Nephron (organoid): ENCODE data around the gene ALKAL2.

Source experiments
- H3K27ac Mint-ChIP-seq, 3 experiments: 2 replicates each; pipeline ENCODE4 v1.8.0; 2020; ENCODE audit warnings: mixed read lengths in 3 of 3, mild to moderate bottlenecking in 2 of 3, moderate library complexity in 1 of 3
- H3K27me3 Mint-ChIP-seq: 2 replicates; pipeline ENCODE4 v1.8.0; 2021; ENCODE audit warnings: low read depth, mild to moderate bottlenecking, moderate library complexity, mixed read lengths
- H3K36me3 Mint-ChIP-seq: 2 replicates; pipeline ENCODE4 v1.8.0; 2020; ENCODE audit warnings: low read depth, mixed read lengths
- H3K4me1 Mint-ChIP-seq: 2 replicates; pipeline ENCODE4 v1.8.0; 2020; ENCODE audit warnings: mixed read lengths
- H3K4me3 Mint-ChIP-seq, 3 experiments: 2 replicates each; pipeline ENCODE4 v1.8.0; 2020; ENCODE audit warnings: mild to moderate bottlenecking in 3 of 3, mixed read lengths in 3 of 3, moderate library complexity in 2 of 3
- H3K9me3 Mint-ChIP-seq: 2 replicates; pipeline ENCODE4 v1.8.0; 2020; ENCODE audit warnings: mixed read lengths
- TF ChIP-seq, protein P1 (sequence below), 3 experiments: fragments of 200-600 bp; sonication (generic); IDR thresholded peaks; one replicate each; pipeline ENCODE4 v1.5.0; 2021; ENCODE audit warnings: antibody characterized with exemption in 3 of 3; ENCODE audit not compliant: unreplicated experiment in 3 of 3

The ALKAL2 gene

GRCh38 chr2:264493-265468 is 23.1 kb downstream of the ALKAL2 start, which contains the start of gene ACP1:
Gene ACP1 (plus strand): TSS chr2:264947. CDS start chr2:264965, 18 bp downstream.
- TF ChIP-seq, protein P1, sequence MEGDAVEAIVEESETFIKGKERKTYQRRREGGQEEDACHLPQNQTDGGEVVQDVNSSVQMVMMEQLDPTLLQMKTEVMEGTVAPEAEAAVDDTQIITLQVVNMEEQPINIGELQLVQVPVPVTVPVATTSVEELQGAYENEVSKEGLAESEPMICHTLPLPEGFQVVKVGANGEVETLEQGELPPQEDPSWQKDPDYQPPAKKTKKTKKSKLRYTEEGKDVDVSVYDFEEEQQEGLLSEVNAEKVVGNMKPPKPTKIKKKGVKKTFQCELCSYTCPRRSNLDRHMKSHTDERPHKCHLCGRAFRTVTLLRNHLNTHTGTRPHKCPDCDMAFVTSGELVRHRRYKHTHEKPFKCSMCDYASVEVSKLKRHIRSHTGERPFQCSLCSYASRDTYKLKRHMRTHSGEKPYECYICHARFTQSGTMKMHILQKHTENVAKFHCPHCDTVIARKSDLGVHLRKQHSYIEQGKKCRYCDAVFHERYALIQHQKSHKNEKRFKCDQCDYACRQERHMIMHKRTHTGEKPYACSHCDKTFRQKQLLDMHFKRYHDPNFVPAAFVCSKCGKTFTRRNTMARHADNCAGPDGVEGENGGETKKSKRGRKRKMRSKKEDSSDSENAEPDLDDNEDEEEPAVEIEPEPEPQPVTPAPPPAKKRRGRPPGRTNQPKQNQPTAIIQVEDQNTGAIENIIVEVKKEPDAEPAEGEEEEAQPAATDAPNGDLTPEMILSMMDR (IDR thresholded peaks at IDR 0.05; ENCODE audit: unreplicated experiment in 3 of 3), result no peak
- peaks cover 35% of the 10 kb centered on the region for H3K36me3 Mint-ChIP-seq
- peak within 1 kb of the TSS; percentile 91 to 95 (median 91) for H3K27ac Mint-ChIP-seq
- peak within 1 kb of the TSS; percentile 94 to 97 (median 95) for H3K4me3 Mint-ChIP-seq
- peaks cover 43% of the 10 kb centered on the region for H3K4me1 Mint-ChIP-seq
- H3K27me3 Mint-ChIP-seq, result no peaks in the 10 kb centered on the region
- H3K9me3 Mint-ChIP-seq, result peaks cover 4% of the 10 kb centered on the region

DNA sequence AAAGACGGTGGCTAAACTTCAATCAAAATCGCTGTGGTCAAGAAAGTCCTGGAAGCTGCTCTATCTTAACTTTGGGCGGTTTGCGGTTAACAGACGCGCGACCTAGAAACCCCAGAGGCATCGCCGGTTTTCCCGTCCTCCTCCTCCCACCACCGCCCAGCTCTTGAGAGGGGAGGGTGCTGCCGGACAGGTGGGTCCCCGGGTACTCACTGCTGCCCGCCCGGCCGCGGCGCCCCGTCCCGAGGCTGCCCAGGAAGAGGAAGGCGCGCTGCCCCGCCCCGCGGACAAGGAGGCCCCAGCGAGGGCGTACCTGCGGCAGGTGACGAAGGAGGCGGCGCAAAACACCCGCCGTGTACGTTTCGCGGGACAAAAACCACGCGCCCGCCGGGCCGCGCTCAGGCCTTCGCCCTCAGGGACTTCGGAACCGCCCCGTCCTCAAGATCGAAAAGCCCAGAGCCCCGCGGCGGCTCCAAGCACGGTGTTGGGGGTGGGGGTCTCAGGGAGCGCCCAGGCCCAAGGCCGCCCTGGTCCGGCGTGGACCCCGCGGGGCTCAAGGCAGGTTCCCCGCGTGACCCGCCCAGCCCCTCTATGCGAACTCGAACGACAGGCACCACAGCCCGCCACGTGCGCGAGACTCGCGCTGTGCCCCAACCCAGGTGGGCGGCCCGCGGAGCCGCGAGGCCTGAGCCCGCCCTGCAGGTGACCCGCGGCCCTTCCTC is 24.0 kb downstream of the ALKAL2 start, which contains the start of gene SH3YL1:
TSS of gene SH3YL1 (minus strand) at position 259 of the 719 bp plus-strand sequence. CDS start at position 211, 48 bp downstream.
- Mint-ChIP-seq H3K4me1 (peaks cover 37% of the 10 kb centered on the region), H3K9me3 (peaks cover 5% of the 10 kb centered on the region), H3K4me3 (peak within 1 kb of the TSS; percentile 94 to 97 (median 95)), H3K27ac (peak within 1 kb of the TSS; percentile 91 to 95 (median 91)), H3K27me3 (no peaks in the 10 kb centered on the region), H3K36me3 (peaks cover 43% of the 10 kb centered on the region)
- TF ChIP-seq, protein P1 (IDR thresholded peaks at IDR 0.05; ENCODE audit: unreplicated experiment in 3 of 3), result no peak

DNA sequence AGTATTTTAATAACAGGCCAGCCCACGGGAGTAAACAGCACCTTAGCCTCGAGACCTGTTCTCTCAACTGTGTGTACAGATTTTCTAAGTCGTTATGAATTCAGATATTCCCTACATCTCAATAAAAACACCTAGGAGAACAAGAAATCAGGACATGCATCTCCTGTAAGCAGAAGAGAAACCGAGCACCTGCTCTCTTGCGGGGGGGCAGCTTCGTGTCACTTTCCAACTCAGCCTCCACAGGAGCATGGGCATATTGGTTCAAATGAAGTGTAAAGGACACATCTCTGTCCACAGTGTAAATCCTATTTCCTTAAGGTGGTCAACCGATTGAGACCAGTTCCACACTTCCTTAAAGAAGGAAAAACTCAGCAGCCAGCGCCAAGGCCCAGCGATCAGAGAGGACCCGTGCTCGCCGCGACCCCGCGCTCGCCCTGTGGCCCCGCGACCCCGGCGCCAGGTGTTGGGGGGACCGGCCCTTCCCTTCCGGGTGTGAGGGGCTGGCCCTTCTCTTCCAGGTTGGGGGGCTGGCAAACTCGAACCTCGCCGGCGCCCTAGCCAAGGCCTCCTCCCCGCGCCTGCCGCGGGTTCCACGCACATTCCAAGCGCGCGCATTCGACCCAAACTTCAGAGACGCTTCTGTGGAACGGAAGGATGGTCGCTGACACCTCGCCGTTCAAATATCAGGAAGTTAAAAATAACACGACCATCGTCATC is 24.7 kb downstream of the ALKAL2 start:
- Mint-ChIP-seq H3K27me3 (no peaks in the 10 kb centered on the region), H3K4me3 (peak overlapping the region; percentile 84 to 95 (median 88)), H3K27ac (peak overlapping the region; percentile 57 to 80 (median 76)), H3K36me3 (peaks cover 50% of the 10 kb centered on the region), H3K4me1 (peaks cover 31% of the 10 kb centered on the region), H3K9me3 (peaks cover 12% of the 10 kb centered on the region)
- TF ChIP-seq, protein P1 (IDR thresholded peaks at IDR 0.05; ENCODE audit: unreplicated experiment in 3 of 3), result no peak

GRCh38 chr2:262117-262516 is 25.8 kb downstream of the ALKAL2 start:
- TF ChIP-seq, protein P1 (IDR thresholded peaks at IDR 0.05; ENCODE audit: unreplicated experiment in 3 of 3), result no peak
- Mint-ChIP-seq H3K4me3 (peak overlapping the region; percentile 73 to 87 (median 81)), H3K4me1 (peaks cover 21% of the 10 kb centered on the region), H3K9me3 (peaks cover 16% of the 10 kb centered on the region), H3K27me3 (no peaks in the 10 kb centered on the region), H3K36me3 (peaks cover 50% of the 10 kb centered on the region), H3K27ac (peak overlapping the region; percentile 40 to 76 (median 57))

- Mint-ChIP-seq H3K4me1 (peaks cover 12% of the 10 kb centered on the region), H3K4me3 (peak overlapping the region in 2 of 3 experiments; percentile 16 to 51), H3K27me3 (no peaks in the 10 kb centered on the region), H3K27ac (peak overlapping the region; percentile 29 to 64 (median 47)), H3K36me3 (peaks cover 45% of the 10 kb centered on the region), H3K9me3 (peaks cover 16% of the 10 kb centered on the region)
- TF ChIP-seq, protein P1 (IDR thresholded peaks at IDR 0.05; ENCODE audit: unreplicated experiment in 3 of 3), result no peak
These were observed 27.3 kb downstream of the ALKAL2 start for GRCh38 chr2:260507-261161.
